Measurements from ENCODE around the gene AVPI1. TPM values are rescaled to one million over a fixed set of nuclear protein-coding genes. Genes with fewer than 3 reads are reported as not detected.

The AVPI1 gene, protein sequence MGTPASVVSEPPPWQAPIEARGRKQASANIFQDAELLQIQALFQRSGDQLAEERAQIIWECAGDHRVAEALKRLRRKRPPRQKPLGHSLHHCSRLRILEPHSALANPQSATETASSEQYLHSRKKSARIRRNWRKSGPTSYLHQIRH
- 1 to 10 TPM; 3.1 to 3.2 TPM for total RNA-seq

DNA sequence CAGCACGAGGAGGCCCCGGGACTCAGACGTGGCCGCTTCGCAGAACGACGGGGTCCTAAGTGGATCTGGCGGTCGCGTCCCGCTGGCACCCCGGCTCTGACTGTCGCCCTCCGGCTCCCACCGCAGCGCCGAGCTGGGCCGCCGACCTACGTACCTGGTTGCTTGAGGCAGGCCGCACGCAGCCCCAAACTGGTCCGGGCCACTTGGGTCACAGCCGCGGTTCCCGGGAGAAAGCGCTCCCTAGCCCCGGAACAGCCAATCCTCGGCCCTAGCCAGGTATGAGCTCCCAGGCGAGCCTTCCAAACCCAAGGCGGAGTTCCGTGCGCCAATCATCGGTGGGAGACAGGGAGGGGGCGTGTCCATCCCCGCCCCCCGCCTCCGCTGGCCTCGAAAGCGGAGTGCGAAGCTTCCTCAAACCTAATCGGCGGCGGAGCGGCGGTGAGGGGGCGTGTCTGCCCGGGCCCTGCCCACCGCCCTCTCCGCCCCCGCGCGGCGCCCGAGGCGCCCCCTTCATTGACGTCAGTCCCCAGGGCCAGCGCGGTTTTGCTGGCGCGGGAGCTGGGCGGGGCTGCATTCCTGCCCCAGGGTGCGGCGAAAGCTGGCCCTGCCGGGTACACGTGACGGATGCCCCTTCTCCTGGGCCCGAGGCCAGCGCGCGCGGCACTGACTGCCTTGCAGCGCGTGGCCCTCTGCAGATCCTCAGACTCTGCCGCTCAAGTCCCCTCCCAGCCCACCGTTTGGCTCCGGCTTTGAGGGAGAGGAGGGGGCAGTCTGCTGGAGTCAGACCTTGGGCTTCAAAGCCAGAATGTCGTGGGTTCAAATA is at the start of gene AVPI1:
TSS of gene AVPI1 (minus strand) at position 280 of the 823 bp plus-strand sequence. CDS start 7,336 bp downstream, outside the sequence.
- H3K27me3 Mint-ChIP-seq, result no peaks in the 10 kb centered on the region
- H3K36me3 Mint-ChIP-seq, result no peaks in the 10 kb centered on the region
- peak within 1 kb of the TSS; percentile 65 for H3K27ac Mint-ChIP-seq
- DNase-seq, result peak; percentile 96
- peak within 1 kb of the TSS; percentile 79 for H3K4me3 Mint-ChIP-seq
- H3K4me1 Mint-ChIP-seq, result peaks cover 18% of the 10 kb centered on the region
- H3K9me3 Mint-ChIP-seq, result no peaks in the 10 kb centered on the region

DNA sequence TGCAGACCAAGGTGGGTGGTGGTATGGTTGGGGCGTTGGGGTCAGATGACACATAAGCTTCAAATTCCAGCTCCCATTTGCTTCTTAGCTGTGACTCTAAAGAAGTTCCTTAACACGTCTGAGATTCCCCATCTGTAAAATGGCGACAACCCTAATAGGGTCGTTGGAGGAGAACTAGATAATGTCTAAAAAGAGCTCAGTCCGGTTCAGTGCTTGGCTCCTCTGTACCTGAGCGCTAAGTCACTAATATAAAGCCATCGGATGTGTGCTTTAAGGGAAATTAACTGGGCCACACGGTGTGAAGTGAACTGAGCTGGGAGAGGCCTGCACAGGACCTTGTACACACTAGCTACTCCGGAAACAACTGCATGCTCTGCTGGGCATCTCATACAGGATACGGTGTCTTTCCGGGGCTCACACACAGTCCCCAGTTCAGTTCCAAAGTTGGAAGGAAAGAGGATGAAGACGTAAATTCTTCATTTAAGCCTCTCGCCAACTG is 49.4 kb upstream of the AVPI1 start:
- DNase-seq, result no peak
- Mint-ChIP-seq H3K27ac (peak overlapping the region; percentile 96), H3K27me3 (no peaks in the 10 kb centered on the region), H3K4me3 (peak overlapping the region; percentile 98), H3K9me3 (no peaks in the 10 kb centered on the region), H3K36me3 (peaks cover 26% of the 10 kb centered on the region), H3K4me1 (peaks cover 40% of the 10 kb centered on the region)

DNA sequence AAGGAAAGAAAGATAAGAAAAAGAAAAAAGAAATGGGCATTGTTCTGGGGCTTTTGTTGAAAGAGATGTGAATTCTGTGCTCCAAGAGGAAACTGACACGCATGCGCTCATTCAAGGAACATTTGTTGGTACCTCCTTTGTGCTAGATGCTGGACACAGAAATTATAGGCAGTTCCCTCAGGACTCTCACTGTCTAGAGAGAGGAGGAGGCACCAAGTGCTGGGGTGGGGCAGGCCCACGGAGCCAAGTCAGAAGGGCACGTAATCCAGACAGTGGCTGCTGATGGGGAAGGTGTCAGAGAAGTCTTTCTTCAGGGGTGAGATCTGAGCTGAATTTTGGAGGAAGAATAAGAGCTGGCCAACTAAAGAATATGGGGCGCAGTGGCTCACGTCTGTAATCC is 47.0 kb upstream of the AVPI1 start:
- no peak for DNase-seq
- Mint-ChIP-seq H3K27me3 (peaks cover 7% of the 10 kb centered on the region), H3K9me3 (no peaks in the 10 kb centered on the region), H3K36me3 (peaks cover 10% of the 10 kb centered on the region), H3K27ac (no peak overlapping the region), H3K4me1 (peaks cover 20% of the 10 kb centered on the region), H3K4me3 (no peak overlapping the region)

DNA sequence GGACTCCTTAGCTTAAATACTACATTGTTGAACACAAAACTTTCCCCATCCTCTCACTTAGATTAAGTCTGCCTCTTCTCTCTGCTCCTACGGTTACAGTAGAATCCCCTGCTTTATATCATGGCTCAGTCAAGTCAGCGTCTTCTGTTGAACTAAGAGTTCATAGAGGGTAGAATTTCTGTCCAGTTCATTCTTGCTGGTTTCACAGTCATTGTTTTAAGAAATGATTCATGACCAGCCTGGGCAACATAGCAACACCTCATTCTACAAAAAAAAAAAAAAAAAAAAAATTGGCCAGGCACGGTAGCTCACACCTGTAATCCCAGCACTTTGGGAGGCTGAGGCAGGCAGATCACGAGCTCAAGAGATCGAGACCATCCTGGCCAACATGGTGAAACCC is 46.2 kb upstream of the AVPI1 start:
- Mint-ChIP-seq H3K27me3 (peaks cover 7% of the 10 kb centered on the region), H3K4me1 (peaks cover 16% of the 10 kb centered on the region), H3K27ac (no peak overlapping the region), H3K36me3 (peaks cover 8% of the 10 kb centered on the region), H3K9me3 (no peaks in the 10 kb centered on the region), H3K4me3 (no peak overlapping the region)
- no peak for DNase-seq

DNA sequence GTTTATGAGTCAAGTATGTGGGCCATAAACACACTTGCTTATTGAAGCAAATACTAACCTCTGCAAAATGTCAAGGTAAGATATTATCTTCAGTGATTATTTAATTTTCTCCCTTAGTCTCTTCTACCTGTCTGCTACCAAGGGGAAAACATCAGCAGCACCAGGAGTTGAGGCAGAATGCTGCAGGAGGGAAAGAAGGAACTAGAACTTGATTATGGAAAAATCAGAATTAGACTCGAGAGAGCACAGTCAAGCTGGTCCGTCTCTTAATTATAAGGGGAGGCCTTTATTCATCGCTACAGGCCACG is 45.0 kb upstream of the AVPI1 start:
- Mint-ChIP-seq H3K4me1 (peaks cover 9% of the 10 kb centered on the region), H3K27ac (no peak overlapping the region), H3K36me3 (no peaks in the 10 kb centered on the region), H3K4me3 (no peak overlapping the region), H3K9me3 (no peaks in the 10 kb centered on the region), H3K27me3 (peaks cover 7% of the 10 kb centered on the region)
- DNase-seq, result no peak

DNA sequence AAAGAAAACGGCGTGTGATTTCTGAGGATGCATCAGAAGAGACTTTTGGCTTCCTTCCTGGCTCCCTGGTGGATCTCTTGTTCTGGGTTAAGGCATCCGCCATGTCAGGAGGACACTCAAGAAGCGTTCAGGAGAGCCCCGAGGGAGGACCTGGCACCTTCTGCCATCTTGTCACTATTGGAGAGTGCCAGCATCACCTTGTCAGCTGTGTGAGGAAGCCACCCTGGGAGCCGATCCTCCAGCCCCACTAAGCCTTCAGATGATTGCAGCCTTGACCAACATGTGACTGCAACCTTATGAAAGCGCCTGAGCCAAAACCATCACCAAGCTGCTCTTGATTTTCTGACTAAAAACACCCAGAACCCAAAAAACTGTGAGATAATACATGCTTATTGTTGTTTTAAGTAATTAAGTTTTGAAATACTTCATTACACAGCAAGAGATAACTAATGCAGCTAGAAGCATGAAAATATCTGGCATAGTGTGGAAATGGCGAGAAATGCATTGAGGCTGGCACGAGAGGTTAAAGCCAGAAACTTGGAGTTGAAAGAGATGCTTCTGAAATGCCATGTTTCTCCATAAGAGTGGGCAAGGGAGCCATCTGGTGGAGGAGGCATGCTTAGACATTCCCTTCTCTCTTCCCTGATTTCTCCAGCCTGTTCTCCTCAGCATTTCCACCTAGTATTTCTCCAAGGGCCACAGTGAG is 44.5 kb upstream of the AVPI1 start:
- Mint-ChIP-seq H3K4me3 (no peak overlapping the region), H3K9me3 (no peaks in the 10 kb centered on the region), H3K27me3 (peaks cover 7% of the 10 kb centered on the region), H3K27ac (no peak overlapping the region), H3K36me3 (no peaks in the 10 kb centered on the region), H3K4me1 (peaks cover 6% of the 10 kb centered on the region)
- peak; percentile 34 for DNase-seq

DNA sequence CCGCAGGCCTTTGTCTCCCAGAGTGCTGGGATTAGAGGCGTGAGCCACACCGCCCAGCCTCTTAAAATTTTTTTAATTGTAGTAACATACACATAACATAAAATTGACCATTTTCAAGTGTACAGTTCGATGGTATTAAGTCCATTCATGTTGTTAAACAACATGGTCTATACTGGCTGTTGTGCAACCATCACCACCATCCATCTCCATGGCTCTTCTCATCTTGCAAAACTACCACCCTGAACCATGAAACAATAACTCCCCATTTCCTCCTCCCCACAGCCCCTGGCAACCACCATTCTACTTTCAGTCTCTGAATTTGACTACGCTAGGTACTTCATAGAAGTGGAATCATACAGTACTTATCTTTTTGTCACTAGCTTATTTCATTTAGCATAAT is 42.0 kb upstream of the AVPI1 start:
- H3K36me3 Mint-ChIP-seq, result no peaks in the 10 kb centered on the region
- no peaks in the 10 kb centered on the region for H3K9me3 Mint-ChIP-seq
- H3K4me1 Mint-ChIP-seq, result peaks cover 4% of the 10 kb centered on the region
- no peak overlapping the region for H3K27ac Mint-ChIP-seq
- no peak overlapping the region for H3K4me3 Mint-ChIP-seq
- H3K27me3 Mint-ChIP-seq, result peaks cover 11% of the 10 kb centered on the region
- no peak for DNase-seq

DNA sequence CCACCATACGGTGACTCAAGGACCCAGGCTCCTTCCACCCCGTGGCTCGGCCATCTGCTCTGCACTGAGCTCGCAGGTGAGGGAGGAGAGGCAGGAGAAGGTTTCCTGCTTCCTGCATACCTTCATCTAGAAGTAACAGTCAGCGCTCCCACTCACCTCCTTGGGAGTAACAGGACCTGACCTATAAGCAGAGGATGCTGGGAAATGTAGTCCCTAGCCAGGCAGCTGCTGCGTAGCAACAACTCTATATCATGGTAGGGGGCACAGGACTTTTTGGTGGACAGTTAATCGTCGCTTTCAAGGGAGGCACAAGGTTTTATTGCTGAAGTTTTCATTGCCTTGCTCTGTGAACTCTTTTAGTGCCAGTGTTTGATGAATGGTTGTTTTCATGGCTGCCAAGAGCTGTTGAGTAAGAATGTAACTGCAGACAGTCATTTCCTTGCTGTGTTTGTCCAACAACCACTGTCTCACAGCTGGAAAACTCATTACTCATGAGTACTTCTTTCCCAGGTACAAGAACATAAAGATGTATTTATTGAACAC is 39.7 kb upstream of the AVPI1 start:
- H3K27ac Mint-ChIP-seq, result no peak overlapping the region
- no peaks in the 10 kb centered on the region for H3K36me3 Mint-ChIP-seq
- peaks cover 2% of the 10 kb centered on the region for H3K4me1 Mint-ChIP-seq
- H3K27me3 Mint-ChIP-seq, result peaks cover 11% of the 10 kb centered on the region
- H3K9me3 Mint-ChIP-seq, result no peaks in the 10 kb centered on the region
- H3K4me3 Mint-ChIP-seq, result no peak overlapping the region
- DNase-seq, result no peak

DNA sequence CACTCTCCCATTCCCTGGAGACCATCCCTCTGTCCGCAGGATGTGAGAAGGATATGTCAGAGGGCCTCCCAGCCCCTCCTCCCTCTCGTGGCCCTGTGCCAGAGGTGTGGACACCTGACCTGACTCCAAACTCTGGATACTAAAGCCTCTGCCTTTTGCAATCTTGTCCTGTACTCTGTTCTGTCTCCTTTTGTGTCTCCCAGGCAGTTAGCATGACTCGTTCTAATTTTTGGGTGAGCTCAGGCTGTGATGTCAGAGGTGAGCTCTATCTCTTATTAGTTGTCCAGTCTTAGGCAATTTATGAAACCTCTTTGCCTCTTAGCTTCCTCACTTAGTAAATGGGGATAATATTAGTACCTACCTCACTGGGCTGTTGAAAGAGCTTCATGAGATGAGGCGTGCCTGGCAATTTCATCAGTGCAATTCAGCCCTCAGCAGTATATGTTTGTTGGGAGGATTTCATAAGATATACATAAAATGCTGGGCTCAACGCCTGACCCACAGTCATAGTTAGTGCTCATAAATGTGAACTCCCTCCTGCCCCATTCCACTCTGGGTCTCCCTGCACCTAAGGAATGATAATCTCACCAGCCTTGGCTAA is 37.4 kb upstream of the AVPI1 start:
- no peak overlapping the region for H3K27ac Mint-ChIP-seq
- no peaks in the 10 kb centered on the region for H3K36me3 Mint-ChIP-seq
- no peak for DNase-seq
- H3K9me3 Mint-ChIP-seq, result no peaks in the 10 kb centered on the region
- peaks cover 2% of the 10 kb centered on the region for H3K4me1 Mint-ChIP-seq
- peaks cover 4% of the 10 kb centered on the region for H3K27me3 Mint-ChIP-seq
- no peak overlapping the region for H3K4me3 Mint-ChIP-seq

DNA sequence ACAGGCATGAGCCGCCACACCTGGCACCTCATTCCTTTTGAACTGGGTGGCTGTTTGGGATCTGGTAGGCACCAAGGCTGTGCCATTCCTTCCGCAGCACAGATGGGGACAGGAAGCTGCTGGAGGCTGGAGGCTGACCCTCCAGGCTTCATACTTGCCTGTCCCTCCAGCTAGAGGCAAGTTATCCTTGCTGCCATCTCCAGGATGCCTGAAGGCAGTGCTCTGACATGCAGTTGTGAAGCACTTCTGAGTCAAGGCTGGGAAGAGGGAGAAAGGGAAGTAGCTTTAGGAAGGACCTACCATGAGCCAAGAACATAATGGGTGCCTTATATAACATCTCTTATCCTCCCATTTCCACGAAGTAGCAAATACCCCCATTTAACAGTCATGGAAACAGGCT is 36.0 kb upstream of the AVPI1 start:
- H3K36me3 Mint-ChIP-seq, result no peaks in the 10 kb centered on the region
- no peak overlapping the region for H3K27ac Mint-ChIP-seq
- DNase-seq, result no peak
- H3K9me3 Mint-ChIP-seq, result no peaks in the 10 kb centered on the region
- no peak overlapping the region for H3K4me3 Mint-ChIP-seq
- peaks cover 2% of the 10 kb centered on the region for H3K4me1 Mint-ChIP-seq
- H3K27me3 Mint-ChIP-seq, result peaks cover 4% of the 10 kb centered on the region

DNA sequence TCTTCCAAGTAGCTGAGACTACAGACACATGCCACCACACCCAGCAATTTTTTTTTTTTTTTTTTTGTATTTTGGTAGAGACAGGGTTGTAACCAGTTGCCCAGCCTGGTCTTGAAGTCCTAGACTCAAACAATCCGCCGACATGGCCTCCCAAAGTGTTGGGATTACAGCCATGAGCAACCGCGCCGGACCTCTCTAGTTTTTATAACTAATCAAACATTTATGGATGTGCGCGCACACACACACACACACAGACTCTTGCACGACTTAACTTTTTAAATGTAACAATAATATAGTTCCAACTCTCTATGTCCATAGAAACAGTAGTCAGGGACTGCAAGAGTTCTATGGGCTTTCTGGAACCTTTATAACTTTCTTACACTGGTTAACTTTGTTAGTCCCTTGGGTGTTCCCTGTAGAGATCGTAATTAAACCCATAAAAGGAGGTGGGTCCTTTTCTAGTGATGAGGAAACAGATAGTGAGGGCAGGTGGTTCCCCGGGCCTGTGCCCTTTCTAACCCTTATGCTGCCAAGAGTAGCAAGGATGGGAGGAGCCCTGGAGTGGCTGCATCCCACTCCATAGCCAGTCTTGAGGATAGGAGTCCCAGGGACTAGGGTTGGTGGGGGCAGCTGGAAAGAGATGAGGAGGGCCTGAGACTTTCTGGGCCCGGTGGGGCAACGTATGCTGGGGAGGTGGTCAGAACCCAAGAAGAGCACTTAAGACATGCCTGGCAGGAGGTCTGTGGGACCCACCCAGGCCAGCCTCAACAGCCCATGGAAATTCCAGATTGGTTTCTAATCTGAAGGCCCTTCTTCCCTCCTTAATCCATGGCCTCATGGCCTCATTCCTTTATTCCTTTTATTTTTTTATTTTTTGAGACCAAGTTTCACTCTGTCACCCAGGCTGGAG is 35.1 kb upstream of the AVPI1 start:
- peaks cover 2% of the 10 kb centered on the region for H3K4me1 Mint-ChIP-seq
- H3K27me3 Mint-ChIP-seq, result peaks cover 4% of the 10 kb centered on the region
- no peak overlapping the region for H3K4me3 Mint-ChIP-seq
- H3K36me3 Mint-ChIP-seq, result no peaks in the 10 kb centered on the region
- no peak overlapping the region for H3K27ac Mint-ChIP-seq
- no peaks in the 10 kb centered on the region for H3K9me3 Mint-ChIP-seq
- no peak for DNase-seq

DNA sequence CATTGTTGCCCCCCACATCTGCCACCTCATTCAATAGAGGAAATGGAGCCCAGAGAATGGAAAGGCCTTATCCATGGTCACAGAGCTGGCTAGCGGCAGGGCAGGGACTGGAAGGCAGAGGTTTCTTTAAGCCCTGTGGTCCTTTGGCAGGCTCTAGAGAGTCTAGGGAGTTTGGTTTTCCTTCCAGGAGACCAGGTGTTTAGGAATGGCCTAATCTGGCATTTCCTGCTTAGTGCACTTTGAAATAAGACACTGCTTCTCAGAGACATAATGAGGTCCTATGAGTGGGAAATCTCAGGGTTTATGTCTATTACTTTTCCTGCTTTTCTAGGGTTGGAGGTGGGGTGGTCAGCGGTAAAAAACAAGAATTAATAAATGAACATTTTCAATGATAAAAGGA is 32.6 kb upstream of the AVPI1 start:
- H3K27ac Mint-ChIP-seq, result no peak overlapping the region
- no peaks in the 10 kb centered on the region for H3K27me3 Mint-ChIP-seq
- no peaks in the 10 kb centered on the region for H3K9me3 Mint-ChIP-seq
- no peak overlapping the region for H3K4me3 Mint-ChIP-seq
- no peaks in the 10 kb centered on the region for H3K36me3 Mint-ChIP-seq
- peaks cover 4% of the 10 kb centered on the region for H3K4me1 Mint-ChIP-seq
- no peak for DNase-seq

DNA sequence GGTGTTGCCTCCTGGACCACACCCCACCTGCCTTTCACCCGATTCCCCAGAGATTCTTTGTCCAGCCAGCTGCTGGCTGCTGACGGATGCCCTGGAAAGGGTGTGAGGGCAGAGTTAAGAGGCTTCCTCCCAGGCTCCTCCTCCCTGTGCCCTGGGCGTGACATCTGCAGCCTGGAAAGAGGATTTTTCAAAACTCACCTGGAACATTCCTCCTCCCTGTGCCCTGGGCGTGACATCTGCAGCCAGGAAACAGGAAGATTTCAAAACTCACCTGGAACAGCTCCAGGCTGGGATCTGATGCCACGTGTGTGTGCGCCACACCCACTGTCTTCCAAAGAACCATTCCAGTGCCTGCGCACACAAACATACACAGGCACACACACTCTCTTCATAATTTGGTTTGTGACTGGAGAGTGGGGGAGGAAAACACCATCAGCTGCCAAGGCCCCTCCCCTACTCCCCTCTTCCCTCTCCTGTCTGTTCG is 31.7 kb upstream of the AVPI1 start:
- H3K27me3 Mint-ChIP-seq, result no peaks in the 10 kb centered on the region
- DNase-seq, result no peak
- no peaks in the 10 kb centered on the region for H3K9me3 Mint-ChIP-seq
- no peak overlapping the region for H3K27ac Mint-ChIP-seq
- no peak overlapping the region for H3K4me3 Mint-ChIP-seq
- H3K36me3 Mint-ChIP-seq, result no peaks in the 10 kb centered on the region
- H3K4me1 Mint-ChIP-seq, result peaks cover 6% of the 10 kb centered on the region

DNA sequence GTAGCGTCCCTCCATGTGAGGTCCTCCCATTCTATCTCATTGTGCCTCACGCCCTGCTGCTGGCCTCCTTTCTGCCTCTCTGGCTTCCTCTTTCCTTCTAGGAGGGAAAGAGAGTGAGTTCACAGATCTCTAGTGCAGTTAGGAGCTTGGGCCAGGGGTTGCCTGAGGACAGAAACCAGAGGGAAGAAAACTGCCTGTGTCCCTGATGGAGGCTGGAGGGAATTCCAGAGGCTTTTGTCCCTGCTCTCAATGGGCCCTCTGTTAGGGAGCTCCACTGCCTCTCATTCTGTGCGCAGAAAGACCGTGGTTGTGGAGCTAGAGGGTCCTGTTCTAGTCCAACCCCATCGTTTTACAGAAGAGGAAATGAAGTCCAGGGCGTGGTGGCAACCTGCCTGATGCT is 31.1 kb upstream of the AVPI1 start:
- Mint-ChIP-seq H3K9me3 (no peaks in the 10 kb centered on the region), H3K36me3 (no peaks in the 10 kb centered on the region), H3K27ac (no peak overlapping the region), H3K27me3 (peaks cover under 1% of the 10 kb centered on the region), H3K4me3 (no peak overlapping the region), H3K4me1 (peaks cover 6% of the 10 kb centered on the region)
- no peak for DNase-seq

Data from activated naive CD8-positive, alpha-beta T cell treated with anti-CD3 and anti-CD28 coated beads for 36 hours (primary cell).